Activated naive CD8-positive, alpha-beta T cell treated with anti-CD3 and anti-CD28 coated beads, Interleukin-2, amount 10 ng/mL, durations not matched to agents 7 days and 5 days (primary cell): ENCODE measurements around the gene FMN1. TPM values are rescaled to one million over a fixed set of nuclear protein-coding genes. Genes with fewer than 3 reads are reported as not detected.
A peak's percentile ranks its signal among the peaks of the same experiment; 100 is the strongest.

Experiments used
- ATAC-seq: fragments of 150-1000 bp; cut with Tn5 transposase; one replicate; pipeline ENCODE4 v1.10.0; 2021; ENCODE audit warnings: low read depth, moderate library complexity
- POLR2A ChIA-PET: fragments of 350-600 bp; sonication (Branson Sonifier 250); formaldehyde crosslinking; loops from one replicate; lab custom pipeline; 2021; ENCODE audit warnings: antibody characterized with exemption; lab: Charles Lee
- DNase-seq: peaks from one replicate; pipeline ENCODE4 v3.0.0; 2021
- H3K27ac Mint-ChIP-seq: one replicate; pipeline ENCODE4 v1.8.0; 2022; ENCODE audit warnings: mild to moderate bottlenecking, mixed read lengths
- H3K27me3 Mint-ChIP-seq: one replicate; pipeline ENCODE4 v1.8.0; 2022; ENCODE audit warnings: mild to moderate bottlenecking, moderate library complexity, mixed read lengths
- H3K36me3 Mint-ChIP-seq: one replicate; pipeline ENCODE4 v1.8.0; 2021; ENCODE audit warnings: mild to moderate bottlenecking, mixed read lengths
- H3K4me1 Mint-ChIP-seq: one replicate; pipeline ENCODE4 v1.8.0; 2021; ENCODE audit warnings: mixed read lengths
- H3K4me3 Mint-ChIP-seq: one replicate; pipeline ENCODE4 v1.8.0; 2022; ENCODE audit warnings: mild to moderate bottlenecking, moderate library complexity, mixed read lengths
- H3K9me3 Mint-ChIP-seq: one replicate; pipeline ENCODE4 v1.8.0; 2021; ENCODE audit warnings: mixed read lengths
- total RNA-seq, 2 experiments: library from RNA; stranded (reverse); gene quantifications; one replicate each; pipeline ENCODE4 v1.2.3, GENCODE V29; 2021

The FMN1 gene
- total RNA-seq, 2 experiments from 2014 or later = 0.08 to 0.45 TPM

DNA sequence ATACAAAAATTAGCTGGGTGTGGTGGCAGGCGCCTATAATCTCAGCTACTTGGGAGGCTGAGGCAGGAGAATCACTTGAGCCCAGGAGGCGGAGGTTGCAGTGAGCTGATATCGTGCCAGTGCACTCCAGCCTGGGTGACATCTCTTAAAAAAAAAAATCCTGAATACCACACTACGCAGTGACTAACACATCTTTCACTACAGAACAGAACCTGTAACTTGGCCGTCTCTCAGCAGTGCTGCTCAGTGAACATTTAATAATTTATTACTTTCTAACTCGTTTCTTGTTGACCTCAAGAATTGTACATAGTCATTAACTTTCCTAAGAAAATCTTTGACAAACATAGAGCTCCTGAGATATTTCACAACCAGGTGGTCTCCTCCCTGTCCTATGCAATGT, 472.9 kb downstream of the FMN1 start:
- Mint-ChIP-seq H3K4me1 (peaks cover 23% of the 10 kb centered on the region), H3K9me3 (peaks cover 6% of the 10 kb centered on the region), H3K36me3 (no peaks in the 10 kb centered on the region), H3K27me3 (peaks cover 65% of the 10 kb centered on the region), H3K27ac (no peak overlapping the region), H3K4me3 (no peak overlapping the region)
- DNase-seq = no peak
- POLR2A ChIA-PET = no interaction called here
- no peak for ATAC-seq

DNA sequence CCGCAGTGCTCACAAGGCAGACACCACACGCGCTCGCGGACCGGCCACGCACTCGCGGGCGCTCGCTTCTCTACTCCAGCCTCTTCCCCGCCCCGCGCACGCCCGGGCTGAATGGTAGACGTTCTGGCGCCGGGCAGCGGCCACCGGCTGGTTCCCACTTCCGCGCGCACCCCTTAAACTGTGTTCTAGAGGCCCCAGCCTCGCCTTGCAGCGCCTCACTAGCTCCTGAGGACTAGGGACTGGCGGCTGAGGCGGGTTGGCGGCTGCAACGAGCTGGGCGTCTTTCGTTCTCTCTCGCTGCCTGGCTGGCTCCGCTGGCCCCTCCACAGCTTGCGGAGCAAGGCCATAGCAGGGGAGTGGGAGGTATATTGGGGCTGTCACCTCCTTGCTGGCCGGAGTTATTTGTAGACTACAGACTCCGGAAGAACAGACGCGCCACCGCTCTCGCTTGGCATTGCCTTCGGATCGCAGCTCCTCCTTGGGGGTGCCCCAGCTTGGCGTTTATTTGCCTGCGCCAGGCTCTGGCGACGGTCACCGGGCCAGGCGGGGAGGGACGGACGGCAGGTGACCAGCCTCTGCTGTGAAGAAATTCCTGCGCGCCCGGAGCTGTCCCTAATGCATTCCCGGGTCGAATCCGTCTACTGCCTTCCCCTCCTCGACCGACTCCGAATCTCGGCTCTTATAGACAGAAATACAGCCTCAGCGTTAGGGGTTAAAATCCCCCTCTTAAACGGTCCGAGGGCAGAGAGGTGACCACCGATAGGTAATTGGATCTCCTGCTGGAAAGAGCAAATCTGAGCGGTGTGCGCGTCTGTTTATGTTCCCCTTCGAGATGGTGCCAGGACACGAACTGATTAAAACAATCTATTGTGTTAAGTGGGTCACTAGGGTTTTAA, 475.4 kb downstream of the FMN1 start:
- Mint-ChIP-seq H3K27me3 (peaks cover 75% of the 10 kb centered on the region), H3K27ac (no peak overlapping the region), H3K9me3 (no peaks in the 10 kb centered on the region), H3K4me1 (peaks cover 23% of the 10 kb centered on the region), H3K4me3 (peak overlapping the region; percentile 52), H3K36me3 (no peaks in the 10 kb centered on the region)
- DNase-seq (peak; percentile 46), ATAC-seq (no peak)
- POLR2A ChIA-PET = no interaction called here

DNA sequence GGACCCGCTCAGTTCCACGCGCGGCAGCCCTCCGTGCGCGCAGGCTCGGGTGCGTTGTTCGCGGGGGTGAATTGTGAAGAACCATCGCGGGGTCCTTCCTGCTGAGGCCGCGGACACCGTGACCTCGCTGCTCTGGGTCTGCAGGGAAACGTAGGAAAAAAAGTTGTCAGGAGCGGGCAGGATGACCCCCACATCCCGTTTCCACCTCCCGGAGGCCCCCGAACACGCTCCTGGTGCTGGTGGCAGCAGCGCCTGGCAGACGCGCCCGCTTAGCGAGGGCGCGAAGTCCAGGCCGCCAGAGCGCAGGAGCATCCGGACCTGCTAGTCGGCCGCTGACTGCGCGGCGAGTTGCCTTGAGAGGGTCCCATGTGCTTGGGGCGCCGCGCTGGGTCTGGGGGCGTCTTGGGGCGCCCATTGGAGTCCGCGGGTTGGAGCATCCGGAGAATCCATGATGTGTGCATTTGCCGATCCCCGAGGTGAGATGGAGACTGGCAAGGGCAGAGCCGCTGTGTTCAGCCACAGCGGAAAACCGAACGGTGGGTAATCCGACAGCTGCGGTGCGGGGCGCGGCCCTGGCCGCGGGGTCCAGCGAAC, 476.2 kb downstream of the FMN1 start:
- POLR2A ChIA-PET = no interaction called here
- ATAC-seq (no peak), DNase-seq (peak; percentile 49)
- H3K27ac Mint-ChIP-seq = no peak overlapping the region
- no peaks in the 10 kb centered on the region for H3K9me3 Mint-ChIP-seq
- H3K4me3 Mint-ChIP-seq = peak overlapping the region; percentile 52
- no peaks in the 10 kb centered on the region for H3K36me3 Mint-ChIP-seq
- H3K4me1 Mint-ChIP-seq = peaks cover 21% of the 10 kb centered on the region
- H3K27me3 Mint-ChIP-seq = peaks cover 79% of the 10 kb centered on the region

DNA sequence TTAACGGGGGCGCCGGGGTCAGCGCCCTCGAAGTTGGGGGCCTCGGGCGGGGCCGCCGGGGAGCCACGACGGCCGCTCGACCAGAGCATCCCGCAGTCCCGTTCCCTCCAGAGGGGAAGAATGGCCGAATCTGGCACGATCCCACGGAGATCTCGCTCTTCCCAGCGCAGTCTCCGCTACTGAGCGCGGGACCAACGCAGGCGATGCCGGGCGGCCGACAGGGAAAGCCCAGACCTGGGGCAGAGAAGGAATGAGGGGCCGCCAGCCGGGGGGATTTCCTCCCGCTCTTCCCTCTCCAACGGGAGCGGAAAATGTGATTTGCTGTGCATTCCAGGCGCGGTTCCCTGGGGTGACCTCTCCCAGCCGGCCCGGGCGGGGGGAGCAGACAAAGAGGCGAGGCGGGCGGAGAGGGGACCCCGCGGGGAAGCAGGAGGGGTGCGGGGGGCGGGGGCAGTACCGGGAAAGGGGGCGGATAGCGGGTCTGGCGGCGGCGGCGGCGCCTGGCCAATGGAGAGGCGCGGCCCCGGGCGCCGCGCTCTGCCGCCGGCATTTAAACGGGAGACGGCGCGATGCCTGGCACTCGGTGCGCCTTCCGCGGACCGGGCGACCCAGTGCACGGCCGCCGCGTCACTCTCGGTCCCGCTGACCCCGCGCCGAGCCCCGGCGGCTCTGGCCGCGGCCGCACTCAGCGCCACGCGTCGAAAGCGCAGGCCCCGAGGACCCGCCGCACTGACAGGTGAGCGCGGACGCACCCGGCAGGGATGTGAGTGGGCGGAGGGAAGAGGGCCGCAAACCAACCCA, 476.9 kb downstream of the FMN1 start, which contains the start of gene GREM1:
Gene GREM1, plus strand, starts transcription at position 579 of the 801 bp plus-strand sequence. CDS start 12,687 bp downstream, outside the sequence.
- Mint-ChIP-seq H3K4me3 (peak within 1 kb of the TSS; percentile 52), H3K27me3 (peaks cover 82% of the 10 kb centered on the region), H3K9me3 (no peaks in the 10 kb centered on the region), H3K4me1 (peaks cover 15% of the 10 kb centered on the region), H3K36me3 (no peaks in the 10 kb centered on the region), H3K27ac (no peak within 1 kb of the TSS)
- DNase-seq = peak; percentile 28
- POLR2A ChIA-PET = no interaction called here
- no peak for ATAC-seq

DNA sequence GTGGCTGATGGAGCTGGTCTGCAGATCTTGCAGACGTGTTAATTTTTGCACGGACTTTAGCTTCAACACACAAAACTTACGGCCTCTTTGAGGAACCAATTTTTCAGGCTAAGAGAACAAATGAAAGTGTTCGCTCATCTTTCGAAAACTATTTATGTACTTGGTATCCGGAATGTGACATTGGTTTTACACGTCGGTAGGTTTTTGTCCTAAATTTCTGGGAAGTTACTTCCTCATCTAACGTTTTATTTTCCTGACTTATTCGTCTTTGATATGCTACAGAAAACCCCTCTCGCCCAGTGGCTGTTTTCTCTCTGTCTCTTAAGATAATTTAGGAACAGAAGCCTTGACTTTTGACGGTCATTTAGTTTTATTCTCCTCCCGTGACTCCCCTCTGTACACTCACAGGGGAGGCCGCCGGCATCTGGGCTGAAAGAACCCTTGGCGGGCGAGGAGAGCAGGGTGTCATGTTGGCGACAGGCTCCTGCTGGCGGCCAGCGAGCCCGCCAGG, 477.5 kb downstream of the FMN1 start:
- no peak for DNase-seq
- POLR2A ChIA-PET = no interaction called here
- Mint-ChIP-seq H3K27ac (no peak overlapping the region), H3K36me3 (no peaks in the 10 kb centered on the region), H3K9me3 (no peaks in the 10 kb centered on the region), H3K4me3 (peak overlapping the region; percentile 7), H3K4me1 (peaks cover 12% of the 10 kb centered on the region), H3K27me3 (peaks cover 79% of the 10 kb centered on the region)
- no peak for ATAC-seq

DNA sequence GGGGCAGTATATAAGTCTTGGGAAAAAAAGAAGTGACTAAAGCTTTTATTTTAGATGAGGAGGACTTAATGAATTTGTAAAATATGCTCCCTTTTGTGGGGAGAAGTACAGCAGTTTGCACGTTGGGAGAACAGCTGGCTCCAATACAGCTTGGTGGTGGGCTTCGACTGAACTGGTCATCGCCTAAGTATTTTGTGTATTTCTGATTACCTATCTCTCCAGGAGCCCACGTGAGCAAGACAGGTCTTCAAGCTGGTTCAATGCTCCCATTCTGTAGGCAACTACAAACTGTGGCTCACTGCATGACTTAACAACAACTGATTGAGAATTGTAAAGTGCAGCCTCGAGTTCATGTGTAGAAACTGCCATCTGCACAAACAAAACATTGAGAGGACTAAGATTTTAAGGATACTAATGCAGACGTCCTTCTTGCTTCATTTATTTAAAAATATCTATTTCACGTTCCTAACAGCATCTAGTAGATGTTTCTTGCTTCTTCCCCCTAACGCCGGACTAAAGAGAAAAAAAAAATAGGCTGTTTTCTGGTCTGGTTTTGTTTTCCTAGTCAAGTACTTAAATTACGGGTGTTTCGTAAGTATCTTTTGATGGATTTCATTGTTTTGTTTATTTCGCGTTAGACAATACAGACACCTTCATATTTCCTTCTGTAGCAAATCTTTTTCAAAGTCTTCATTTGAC, 478.1 kb downstream of the FMN1 start:
- Mint-ChIP-seq H3K27ac (no peak overlapping the region), H3K9me3 (no peaks in the 10 kb centered on the region), H3K4me1 (peaks cover 12% of the 10 kb centered on the region), H3K27me3 (peaks cover 76% of the 10 kb centered on the region), H3K4me3 (peak overlapping the region; percentile 7), H3K36me3 (no peaks in the 10 kb centered on the region)
- POLR2A ChIA-PET = no interaction called here
- no peak for DNase-seq
- no peak for ATAC-seq

Other genes with a start within 250 kb of the FMN1 start
- gene RYR3, start 116.3 kb upstream of the FMN1 start, total RNA-seq = not detected